CD14-positive monocyte (primary cell): Measurements from ENCODE around the gene PSMA6. TPM values are rescaled to one million over a fixed set of nuclear protein-coding genes. Genes with fewer than 3 reads are reported as not detected.

Experiments used
- DNase-seq, 3 donors: peaks; one replicate each; pipeline ENCODE4 v3.0.0-alpha.2; 2011 to 2022
- H2AFZ ChIP-seq: 2 replicates; pipeline ENCODE4 v1.6.0; 2012; ENCODE audit warnings: mild to moderate bottlenecking, low read depth, low read length, inconsistent platforms; ENCODE audit not compliant: insufficient read depth, poor library complexity, severe bottlenecking
- H3K27ac ChIP-seq, 2 donors: 1 replicate in 1 of 2; 2 replicates in 1 of 2; pipeline ENCODE4 v1.5.1; 2012 to 2013; ENCODE audit warnings: low read length in 2 of 2, control low read depth in 1 of 2, inconsistent platforms in 1 of 2, low read depth in 1 of 2, mild to moderate bottlenecking in 1 of 2
- H3K27me3 ChIP-seq, 2 donors: one replicate each; pipeline versions ENCODE4 v1.6.0 to v1.6.1; 2011 to 2013; ENCODE audit warnings: low read length in 2 of 2; ENCODE audit not compliant: control insufficient read depth in 2 of 2, insufficient read depth in 2 of 2
- H3K36me3 ChIP-seq, 2 donors: replicated peaks in 1 of 2; 1 replicate in 1 of 2; 2 replicates in 1 of 2; pipeline versions ENCODE4 v1.5.1 to v1.6.1; 2012 to 2013; ENCODE audit warnings: low read length in 2 of 2, control low read depth in 1 of 2, inconsistent platforms in 1 of 2, mild to moderate bottlenecking in 1 of 2; ENCODE audit not compliant: insufficient read depth in 2 of 2, control insufficient read depth in 1 of 2
- H3K4me1 ChIP-seq, 2 donors: 1 replicate in 1 of 2; 2 replicates in 1 of 2; pipeline versions ENCODE4 v1.5.1 to v1.6.1; 2012 to 2013; ENCODE audit warnings: low read length in 2 of 2, control low read depth in 1 of 2, inconsistent platforms in 1 of 2, mild to moderate bottlenecking in 1 of 2, moderate library complexity in 1 of 2; ENCODE audit not compliant: insufficient read depth in 2 of 2, control insufficient read depth in 1 of 2
- H3K4me2 ChIP-seq: replicated peaks from 2 replicates; pipeline ENCODE3; 2012; ENCODE audit warnings: low read length, moderate library complexity, mild to moderate bottlenecking; ENCODE audit not compliant: poor library complexity, severe bottlenecking; ENCODE audit errors: extremely low read depth
- H3K4me3 ChIP-seq, 3 experiments: fragments of 200-600 bp in 1 of 3; sonication (generic) in 1 of 3; replicated peaks in 1 of 3; 1 replicate in 2 of 3; 2 replicates in 1 of 3; pipeline ENCODE4 v1.5.1; 2011 to 2013; ENCODE audit warnings: low read length in 3 of 3, mild to moderate bottlenecking in 3 of 3, control low read depth in 2 of 3, low read depth in 2 of 3, inconsistent platforms in 1 of 3, moderate library complexity in 1 of 3
- H3K79me2 ChIP-seq: 2 replicates; pipeline ENCODE4 v1.6.0; 2012; ENCODE audit warnings: mild to moderate bottlenecking, control low read depth, inconsistent platforms, low read length, moderate library complexity; ENCODE audit not compliant: insufficient read depth
- H3K9ac ChIP-seq: 2 replicates; pipeline ENCODE4 v1.6.0; 2017; ENCODE audit warnings: low read length, mild to moderate bottlenecking; ENCODE audit not compliant: insufficient read depth, poor library complexity, severe bottlenecking
- H3K9me3 ChIP-seq, 2 donors: replicated peaks in 1 of 2; 1 replicate in 1 of 2; 2 replicates in 1 of 2; pipeline versions ENCODE4 v1.5.1 to v1.6.1; 2012 to 2013; ENCODE audit warnings: low read length in 2 of 2, control low read depth in 1 of 2; ENCODE audit not compliant: control insufficient read depth in 1 of 2, insufficient read depth in 1 of 2
- H4K20me1 ChIP-seq: 2 replicates; pipeline ENCODE4 v1.6.0; 2012; ENCODE audit warnings: mild to moderate bottlenecking, low read length, control low read depth, moderate library complexity; ENCODE audit not compliant: insufficient read depth
- H3K27ac Mint-ChIP-seq, 7 donors: one replicate each; pipeline ENCODE4 v1.8.0; 2020; ENCODE audit warnings: mild to moderate bottlenecking in 7 of 7, mixed read lengths in 7 of 7, moderate library complexity in 6 of 7, inconsistent platforms in 2 of 7
- H3K27me3 Mint-ChIP-seq, 3 donors: one replicate each; pipeline ENCODE4 v1.8.0; 2021 to 2022; ENCODE audit warnings: low read depth in 3 of 3, mild to moderate bottlenecking in 3 of 3, mixed read lengths in 3 of 3, moderate library complexity in 3 of 3, inconsistent platforms in 1 of 3
- H3K36me3 Mint-ChIP-seq, 2 donors: one replicate each; pipeline ENCODE4 v1.8.0; 2020; ENCODE audit warnings: mixed read lengths in 2 of 2, inconsistent platforms in 1 of 2, mild to moderate bottlenecking in 1 of 2
- H3K4me1 Mint-ChIP-seq: one replicate; pipeline ENCODE4 v1.8.0; 2020; ENCODE audit warnings: mild to moderate bottlenecking, mixed read lengths
- H3K4me3 Mint-ChIP-seq, 2 donors: one replicate each; pipeline ENCODE4 v1.8.0; 2020; ENCODE audit warnings: mild to moderate bottlenecking in 2 of 2, mixed read lengths in 2 of 2, moderate library complexity in 1 of 2
- H3K9me3 Mint-ChIP-seq, 7 donors: one replicate each; pipeline ENCODE4 v1.8.0; 2020 to 2022; ENCODE audit warnings: mixed read lengths in 7 of 7, mild to moderate bottlenecking in 6 of 7, moderate library complexity in 6 of 7, inconsistent platforms in 2 of 7
- CTCF ChIP-seq: fragments of 200-600 bp; IDR thresholded peaks from one replicate; pipeline ENCODE4 v1.8.0; 2022; ENCODE audit warnings: antibody characterized with exemption, mild to moderate bottlenecking
- WGBS: methylation state at CpG from one replicate; pipeline ENCODE4 v1.1.5; 2013; ENCODE audit warnings: missing lambda C conversion rate; ENCODE audit not compliant: insufficient coverage; 5-methylcytosine and 5-hydroxymethylcytosine counted together
- intact Hi-C, 2 donors: fragments of 100-400 bp; cut with micrococcal nuclease; formaldehyde crosslinking; loops; one replicate each; pipeline versions ENCODE4 v1.15.0 to v1.15.1; 2023
- polyA plus RNA-seq, 3 donors: library from polyadenylated mRNA; depleted of rRNA in 1 of 3; unstranded in 2 of 3; stranded (reverse) in 1 of 3; fragments of 300-500 nt in 2 of 3; fragments of >200 nt in 1 of 3; fragmentation: Illumina TruSeq in 2 of 3; gene quantifications; 1 replicate in 2 of 3; 2 replicates in 1 of 3; pipeline ENCODE4 v1.2.3, GENCODE V29; 2012 to 2021

Gene PSMA6
- polyA plus RNA-seq, 3 donors: 144 to 572 (median 480) TPM

- H3K4me3 Mint-ChIP-seq: no peak overlapping the region
- no peaks in the 10 kb centered on the region for H3K9me3 ChIP-seq
- H2AFZ ChIP-seq: no peak overlapping the region
- H3K27me3 Mint-ChIP-seq: peaks cover 0 to 1% (median 0%) of the 10 kb centered on the region in 3 donors
- peaks cover 0 to 2% (median 0%) of the 10 kb centered on the region in 7 donors for H3K9me3 Mint-ChIP-seq
- no peak overlapping the region for H3K27ac ChIP-seq
- no peak overlapping the region for H3K4me2 ChIP-seq
- H3K27me3 ChIP-seq: no peaks in the 10 kb centered on the region
- no peak for TF ChIP-seq CTCF
- no peak overlapping the region for H3K27ac Mint-ChIP-seq
- peak in 1 of 3 donors; percentile 9 for DNase-seq
- no peak overlapping the region for H3K9ac ChIP-seq
- peaks cover 0 to 6% of the 10 kb centered on the region in 2 donors for H3K4me1 ChIP-seq
- no peak overlapping the region for H3K4me3 ChIP-seq
- H3K79me2 ChIP-seq: no peaks in the 10 kb centered on the region
- WGBS: no CpG with 5 or more reads among the region's 2 CpGs
- H3K4me1 Mint-ChIP-seq: peaks cover 11% of the 10 kb centered on the region
- peaks cover 9 to 11% of the 10 kb centered on the region in 2 donors for H3K36me3 Mint-ChIP-seq
- H3K36me3 ChIP-seq: no peaks in the 10 kb centered on the region
- no peaks in the 10 kb centered on the region for H4K20me1 ChIP-seq
- intact Hi-C loops: no loop called here
These were observed 48.2 kb upstream of the PSMA6 start for GRCh38 chr14:35243956-35244355.

DNA sequence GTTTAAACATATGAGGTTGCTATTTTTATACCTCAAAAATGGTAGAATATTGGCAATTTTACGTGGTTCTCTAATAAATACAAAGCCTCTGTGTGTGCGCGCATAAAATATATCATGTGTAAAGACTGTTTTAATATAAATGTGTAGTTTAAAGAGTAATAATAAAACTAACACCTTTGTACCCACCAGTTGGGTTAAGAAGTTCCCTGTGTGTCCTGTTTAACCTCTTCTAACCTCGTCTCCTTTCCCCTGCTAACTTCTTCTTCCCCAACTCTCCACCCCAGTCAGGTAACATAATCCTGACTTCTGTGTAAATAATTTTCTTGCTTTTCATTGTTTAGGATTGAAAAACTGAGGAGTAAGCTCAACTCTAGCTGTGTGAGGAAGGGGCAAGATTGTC, 47.6 kb upstream of the PSMA6 start:
- peaks cover 0 to 1% (median 0%) of the 10 kb centered on the region in 3 donors for H3K27me3 Mint-ChIP-seq
- Histone ChIP-seq H3K27me3 (no peaks in the 10 kb centered on the region), H4K20me1 (no peaks in the 10 kb centered on the region), H3K4me1 (peaks cover 0 to 6% of the 10 kb centered on the region in 2 donors), H3K79me2 (no peaks in the 10 kb centered on the region), H3K27ac (no peak overlapping the region), H3K4me2 (no peak overlapping the region), H2AFZ (no peak overlapping the region), H3K9ac (no peak overlapping the region), H3K9me3 (no peaks in the 10 kb centered on the region), H3K4me3 (no peak overlapping the region), H3K36me3 (no peaks in the 10 kb centered on the region)
- TF ChIP-seq CTCF: no peak
- peaks cover 12% of the 10 kb centered on the region in 2 donors for H3K36me3 Mint-ChIP-seq
- H3K4me1 Mint-ChIP-seq: peaks cover 7% of the 10 kb centered on the region
- WGBS: no CpG with 5 or more reads among the region's 4 CpGs
- H3K4me3 Mint-ChIP-seq: no peak overlapping the region
- no peak for DNase-seq
- H3K27ac Mint-ChIP-seq: no peak overlapping the region
- intact Hi-C loops: no loop called here
- peaks cover 0 to 2% (median 0%) of the 10 kb centered on the region in 7 donors for H3K9me3 Mint-ChIP-seq
